Measurements from ENCODE around the gene BBS12.

Gene BBS12

GRCh38 chr4:122775039-122775438, 42.5 kb downstream of the BBS12 start:
- Histone ChIP-seq H3K27me3 (ENCODE audit: control insufficient read depth in 1 of 2, insufficient read depth in 1 of 2, low read length in 2 of 2) (no peaks in the 10 kb centered on the region), H3K4me1 (ENCODE audit: control insufficient read depth, insufficient read depth, low read depth, low read length) (peaks cover 4% of the 10 kb centered on the region), H2AFZ (ENCODE audit: low read depth, low read length) (peak overlapping the region; percentile 53), H3K9ac (ENCODE audit: low read length) (no peak overlapping the region), H3K4me2 (ENCODE audit: low read length, poor library complexity, severe bottlenecking) (no peak overlapping the region), H3K18ac (ENCODE audit: low read depth in 1 of 2, low read length in 2 of 2) (no peak overlapping the region), H3K79me1 (replicated peaks; ENCODE audit: low read length, poor library complexity, severe bottlenecking) (no peaks in the 10 kb centered on the region), H4K91ac (ENCODE audit: low read length) (no peak overlapping the region), H3K36me3 (ENCODE audit: control insufficient read depth in 1 of 2, insufficient read depth in 2 of 2, low read depth in 1 of 2, low read length in 2 of 2) (no peaks in the 10 kb centered on the region), H2AK5ac (ENCODE audit: low read length, severe bottlenecking) (peak overlapping the region; percentile 71), H3K4ac (ENCODE audit: low read depth in 1 of 2, low read length in 2 of 2) (no peak overlapping the region), H3K14ac (ENCODE audit: low read length in 2 of 2) (no peak overlapping the region), H2BK5ac (ENCODE audit: low read depth, low read length, poor library complexity, severe bottlenecking) (no peak overlapping the region), H4K8ac (ENCODE audit: low read length) (no peak overlapping the region), H2BK12ac (ENCODE audit: low read length in 2 of 2) (peak overlapping the region; percentile 16 to 18), H3K27ac (ENCODE audit: low read length, poor library complexity, severe bottlenecking) (no peak overlapping the region), H2BK120ac (ENCODE audit: low read depth, low read length) (no peak overlapping the region), H3K9me3 (ENCODE audit: control insufficient read depth, low read length) (no peaks in the 10 kb centered on the region), H2BK15ac (ENCODE audit: low read depth, poor library complexity, severe bottlenecking) (no peak overlapping the region), H3K4me3 (ENCODE audit: insufficient read depth in 1 of 2, low read depth in 1 of 2, low read length in 2 of 2) (no peak overlapping the region), H3K23ac (ENCODE audit: low read length in 2 of 2) (no peak overlapping the region)
- WGBS = 86% methylated on average over 1 of the region's 3 CpGs
- DNase-seq = no peak

- H3K36me3 ChIP-seq (ENCODE audit: control insufficient read depth in 1 of 2, insufficient read depth in 2 of 2, low read depth in 1 of 2, low read length in 2 of 2) = no peaks in the 10 kb centered on the region
Measured at GRCh38 chr4:122775987-122776836, 43.7 kb downstream of the BBS12 start.

GRCh38 chr4:122776916-122777315, 44.4 kb downstream of the BBS12 start:
- no peak overlapping the region for H3K23ac ChIP-seq (ENCODE audit: low read length in 2 of 2)
- H3K27me3 ChIP-seq (ENCODE audit: control insufficient read depth in 1 of 2, insufficient read depth in 1 of 2, low read length in 2 of 2) = no peaks in the 10 kb centered on the region
- H2AFZ ChIP-seq (ENCODE audit: low read depth, low read length) = no peak overlapping the region
- DNase-seq = no peak
- H3K4me2 ChIP-seq (ENCODE audit: low read length, poor library complexity, severe bottlenecking) = no peak overlapping the region
- H2BK120ac ChIP-seq (ENCODE audit: low read depth, low read length) = no peak overlapping the region
- H3K14ac ChIP-seq (ENCODE audit: low read length in 2 of 2) = no peak overlapping the region
- no peak overlapping the region for H3K4ac ChIP-seq (ENCODE audit: low read depth in 1 of 2, low read length in 2 of 2)
- no peaks in the 10 kb centered on the region for H3K9me3 ChIP-seq (ENCODE audit: control insufficient read depth, low read length)
- no peaks in the 10 kb centered on the region for H3K36me3 ChIP-seq (ENCODE audit: control insufficient read depth in 1 of 2, insufficient read depth in 2 of 2, low read depth in 1 of 2, low read length in 2 of 2)
- H3K9ac ChIP-seq (ENCODE audit: low read length) = no peak overlapping the region
- no peak overlapping the region for H3K18ac ChIP-seq (ENCODE audit: low read depth in 1 of 2, low read length in 2 of 2)
- no peak overlapping the region for H4K91ac ChIP-seq (ENCODE audit: low read length)
- H3K4me1 ChIP-seq (ENCODE audit: control insufficient read depth, insufficient read depth, low read depth, low read length) = peaks cover 4% of the 10 kb centered on the region
- H3K27ac ChIP-seq (ENCODE audit: low read length, poor library complexity, severe bottlenecking) = no peak overlapping the region
- no peak overlapping the region for H2BK12ac ChIP-seq (ENCODE audit: low read length in 2 of 2)
- no peak overlapping the region for H2BK5ac ChIP-seq (ENCODE audit: low read depth, low read length, poor library complexity, severe bottlenecking)
- H4K8ac ChIP-seq (ENCODE audit: low read length) = no peak overlapping the region
- H3K4me3 ChIP-seq (ENCODE audit: insufficient read depth in 1 of 2, low read depth in 1 of 2, low read length in 2 of 2) = no peak overlapping the region
- no peak overlapping the region for H2BK15ac ChIP-seq (ENCODE audit: low read depth, poor library complexity, severe bottlenecking)
- no peaks in the 10 kb centered on the region for H3K79me1 ChIP-seq (replicated peaks; ENCODE audit: low read length, poor library complexity, severe bottlenecking)
- H2AK5ac ChIP-seq (ENCODE audit: low read length, severe bottlenecking) = no peak overlapping the region
- no CpG with 5 or more reads among the region's 4 CpGs for WGBS

More at GRCh38 chr4:122775987-122776836, 43.7 kb downstream of the BBS12 start:
- no peak overlapping the region for H3K23ac ChIP-seq (ENCODE audit: low read length in 2 of 2)
- H2BK12ac ChIP-seq (ENCODE audit: low read length in 2 of 2) = peak overlapping the region; percentile 41 to 90
- H4K8ac ChIP-seq (ENCODE audit: low read length) = peak overlapping the region; percentile 76
- no peaks in the 10 kb centered on the region for H3K79me1 ChIP-seq (replicated peaks; ENCODE audit: low read length, poor library complexity, severe bottlenecking)
- peak overlapping the region; percentile 35 for H4K91ac ChIP-seq (ENCODE audit: low read length)
- no peak overlapping the region for H3K27ac ChIP-seq (ENCODE audit: low read length, poor library complexity, severe bottlenecking)
- H2AK5ac ChIP-seq (ENCODE audit: low read length, severe bottlenecking) = peak overlapping the region; percentile 97
- no peak overlapping the region for H3K9ac ChIP-seq (ENCODE audit: low read length)
- no peak overlapping the region for H2BK120ac ChIP-seq (ENCODE audit: low read depth, low read length)
- no peaks in the 10 kb centered on the region for H3K9me3 ChIP-seq (ENCODE audit: control insufficient read depth, low read length)
- H3K14ac ChIP-seq (ENCODE audit: low read length in 2 of 2) = peak overlapping the region in 1 of 2 experiments; percentile 29
- peaks cover 4% of the 10 kb centered on the region for H3K4me1 ChIP-seq (ENCODE audit: control insufficient read depth, insufficient read depth, low read depth, low read length)
- H2BK5ac ChIP-seq (ENCODE audit: low read depth, low read length, poor library complexity, severe bottlenecking) = peak overlapping the region; percentile 62
- no peak overlapping the region for H2AFZ ChIP-seq (ENCODE audit: low read depth, low read length)
- H3K27me3 ChIP-seq (ENCODE audit: control insufficient read depth in 1 of 2, insufficient read depth in 1 of 2, low read length in 2 of 2) = no peaks in the 10 kb centered on the region
- peak overlapping the region; percentile 70 for H2BK15ac ChIP-seq (ENCODE audit: low read depth, poor library complexity, severe bottlenecking)
- peak overlapping the region in 1 of 2 experiments; percentile 37 for H3K4ac ChIP-seq (ENCODE audit: low read depth in 1 of 2, low read length in 2 of 2)
- no peak overlapping the region for H3K4me3 ChIP-seq (ENCODE audit: insufficient read depth in 1 of 2, low read depth in 1 of 2, low read length in 2 of 2)
- no peak for DNase-seq
- H3K18ac ChIP-seq (ENCODE audit: low read depth in 1 of 2, low read length in 2 of 2) = peak overlapping the region; percentile 54 to 61
- H3K4me2 ChIP-seq (ENCODE audit: low read length, poor library complexity, severe bottlenecking) = no peak overlapping the region
- 84% methylated on average over 4 of the region's 6 CpGs for WGBS

- Histone ChIP-seq H3K27ac (ENCODE audit: low read length, poor library complexity, severe bottlenecking) (peak overlapping the region; percentile 79), H4K8ac (ENCODE audit: low read length) (no peak overlapping the region), H2BK120ac (ENCODE audit: low read depth, low read length) (no peak overlapping the region), H2BK15ac (ENCODE audit: low read depth, poor library complexity, severe bottlenecking) (no peak overlapping the region), H3K4me3 (ENCODE audit: insufficient read depth in 1 of 2, low read depth in 1 of 2, low read length in 2 of 2) (no peak overlapping the region), H4K91ac (ENCODE audit: low read length) (no peak overlapping the region), H2BK12ac (ENCODE audit: low read length in 2 of 2) (no peak overlapping the region), H3K79me1 (replicated peaks; ENCODE audit: low read length, poor library complexity, severe bottlenecking) (no peaks in the 10 kb centered on the region), H3K18ac (ENCODE audit: low read depth in 1 of 2, low read length in 2 of 2) (no peak overlapping the region), H3K36me3 (ENCODE audit: control insufficient read depth in 1 of 2, insufficient read depth in 2 of 2, low read depth in 1 of 2, low read length in 2 of 2) (no peaks in the 10 kb centered on the region), H3K4me1 (ENCODE audit: control insufficient read depth, insufficient read depth, low read depth, low read length) (peaks cover 6% of the 10 kb centered on the region), H3K4ac (ENCODE audit: low read depth in 1 of 2, low read length in 2 of 2) (no peak overlapping the region), H2BK5ac (ENCODE audit: low read depth, low read length, poor library complexity, severe bottlenecking) (no peak overlapping the region), H3K27me3 (ENCODE audit: control insufficient read depth in 1 of 2, insufficient read depth in 1 of 2, low read length in 2 of 2) (no peaks in the 10 kb centered on the region), H2AK5ac (ENCODE audit: low read length, severe bottlenecking) (peak overlapping the region; percentile 92), H3K14ac (ENCODE audit: low read length in 2 of 2) (no peak overlapping the region), H3K9ac (ENCODE audit: low read length) (no peak overlapping the region), H3K23ac (ENCODE audit: low read length in 2 of 2) (no peak overlapping the region), H3K9me3 (ENCODE audit: control insufficient read depth, low read length) (no peaks in the 10 kb centered on the region), H2AFZ (ENCODE audit: low read depth, low read length) (peak overlapping the region; percentile 63), H3K4me2 (ENCODE audit: low read length, poor library complexity, severe bottlenecking) (no peak overlapping the region)
- 97% methylated on average over 6 of the region's 7 CpGs for WGBS
- peak; percentile 61 for DNase-seq
Measured at GRCh38 chr4:122777846-122778673, 45.6 kb downstream of the BBS12 start.

Data from mesenchymal stem cell (in vitro differentiated cells and primary cell).